Endothelial cell of umbilical vein (primary cell): ENCODE results near the gene SEC22C.

Experiments
- CTCF ChIP-seq, 2 donors: IDR thresholded peaks; 1 replicate in 1 of 2; 2 replicates in 1 of 2; pipeline ENCODE4 v1.5.1; 2011; ENCODE audit warnings: low read length in 2 of 2, mild to moderate bottlenecking in 2 of 2, moderate library complexity in 2 of 2, control low read depth in 1 of 2, inconsistent platforms in 1 of 2, low read depth in 1 of 2; ENCODE audit not compliant: insufficient read depth in 1 of 2; ENCODE audit errors: extremely low read depth in 1 of 2
- EZH2 ChIP-seq: IDR thresholded peaks from 2 replicates; pipeline ENCODE4 v1.6.1; 2012; ENCODE audit warnings: borderline replicate concordance, low read depth, mild to moderate bottlenecking, moderate library complexity, low read length, inconsistent platforms; ENCODE audit not compliant: severe bottlenecking
- FOS ChIP-seq: IDR thresholded peaks from 2 replicates; pipeline ENCODE4 v1.6.1; 2011; ENCODE audit warnings: mild to moderate bottlenecking, low read length, moderate library complexity, borderline replicate concordance; ENCODE audit not compliant: insufficient read depth
- GATA2 ChIP-seq: IDR thresholded peaks from 2 replicates; pipeline ENCODE4 v1.7.0; 2011; ENCODE audit warnings: low read depth, mild to moderate bottlenecking, moderate library complexity, mixed read lengths, low read length; ENCODE audit not compliant: insufficient read length, insufficient read depth
- JUN ChIP-seq: IDR thresholded peaks from 2 replicates; pipeline ENCODE4 v1.6.1; 2011; ENCODE audit warnings: borderline replicate concordance, low read depth; ENCODE audit not compliant: insufficient read length, insufficient read depth
- MAX ChIP-seq: IDR thresholded peaks from 2 replicates; pipeline ENCODE4 v1.6.1; 2011; ENCODE audit not compliant: insufficient read depth, insufficient read length
- MYC ChIP-seq: IDR thresholded peaks from one replicate; pipeline ENCODE4 v1.6.1; 2011; ENCODE audit warnings: mild to moderate bottlenecking, low read depth, low read length
- POLR2A ChIP-seq: IDR thresholded peaks from 2 replicates; pipeline ENCODE4 v1.6.1; 2012; ENCODE audit warnings: low read depth, mild to moderate bottlenecking, control low read depth, low read length
- POLR2AphosphoS5 ChIP-seq: IDR thresholded peaks from 2 replicates; pipeline ENCODE4 v1.6.1; 2012; ENCODE audit warnings: low read depth, mild to moderate bottlenecking, control low read depth, low read length, moderate library complexity; ENCODE audit not compliant: insufficient read depth

- TF ChIP-seq JUN (no peak), MAX (no peak), POLR2AphosphoS5 (no peak), CTCF (IDR thresholded peaks at IDR 0.05; ENCODE audit: extremely low read depth in 1 of 2, insufficient read depth in 1 of 2, low read depth in 1 of 2, low read length in 2 of 2) (no peak), POLR2A (no peak), EZH2 (no peak), MYC (no peak), GATA2 (no peak), FOS (no peak)
Observed at GRCh38 chr3:42541079-42541478, 40.7 kb downstream of the SEC22C start.
